PC-3 (cell line): ENCODE measurements around the gene TBX2. TPM values are rescaled to one million over a fixed set of nuclear protein-coding genes. Genes with fewer than 3 reads are reported as not detected.

Experiments used
- ATAC-seq: fragments of 200-7000 bp; cut with Tn5 transposase; 2 replicates; pipeline ENCODE4 v1.9.1; 2020; ENCODE audit warnings: mild to moderate bottlenecking, moderate library complexity
- BruUV-seq: library from RNA; stranded (reverse); fragments of 400-500 nt; replicated peaks from 2 replicates; lab custom pipeline; 2021; lab: Mats Ljungman, UMichigan
- CTCF ChIA-PET: fragments of 300-600 bp; sonication (Branson Sonifier 250); formaldehyde crosslinking; loops from one replicate; lab custom pipeline; 2022; ENCODE audit warnings: antibody characterized with exemption; lab: Charles Lee
- POLR2A ChIA-PET: fragments of 300-600 bp; sonication (Branson Sonifier 250); formaldehyde crosslinking; loops from one replicate; lab custom pipeline; 2022; ENCODE audit warnings: antibody characterized with exemption; ENCODE audit not compliant: unreplicated experiment; lab: Charles Lee
- DNase-seq: peaks from one replicate; pipeline ENCODE4 v3.0.0-alpha.2; 2015
- H2AFZ ChIP-seq: fragments of 300-600 bp; sonication (generic); 2 replicates; pipeline ENCODE4 v1.6.0; 2016; ENCODE audit warnings: antibody characterized with exemption, low read length
- H3F3A ChIP-seq: fragments of 300-600 bp; sonication (generic); one replicate; pipeline ENCODE4 v1.6.0; 2017; ENCODE audit warnings: antibody characterized with exemption, low read length, control low read depth, mild to moderate bottlenecking; ENCODE audit not compliant: unreplicated experiment
- H3K27ac ChIP-seq: fragments of 300-600 bp; sonication (generic); 2 replicates; pipeline ENCODE4 v1.5.1; 2016; ENCODE audit warnings: mild to moderate bottlenecking, low read length
- H3K27me3 ChIP-seq: fragments of 300-600 bp; sonication (generic); 2 replicates; pipeline ENCODE4 v1.6.1; 2016; ENCODE audit warnings: low read length, mixed read lengths
- H3K36me3 ChIP-seq: fragments of 300-600 bp; sonication (generic); 2 replicates; pipeline ENCODE4 v1.6.1; 2016; ENCODE audit warnings: low read depth, mixed run types, low read length, mixed read lengths
- H3K4me1 ChIP-seq: fragments of 300-600 bp; sonication (generic); 2 replicates; pipeline ENCODE4 v1.5.1; 2016; ENCODE audit warnings: low read length; ENCODE audit not compliant: insufficient read depth
- H3K4me2 ChIP-seq: fragments of 300-600 bp; sonication (generic); 2 replicates; pipeline ENCODE4 v1.6.0; 2016; ENCODE audit warnings: low read length
- H3K4me3 ChIP-seq: fragments of 300-600 bp; sonication (generic); 2 replicates; pipeline ENCODE4 v1.5.1; 2016; ENCODE audit warnings: mild to moderate bottlenecking, low read length, mixed read lengths
- H3K79me2 ChIP-seq: fragments of 300-600 bp; sonication (generic); 2 replicates; pipeline ENCODE4 v1.6.1; 2017; ENCODE audit warnings: low read length, mixed read lengths
- H3K9ac ChIP-seq: fragments of 300-600 bp; sonication (generic); 2 replicates; pipeline ENCODE4 v1.6.0; 2016; ENCODE audit warnings: mild to moderate bottlenecking, low read length
- H3K9me2 ChIP-seq: fragments of 300-600 bp; sonication (generic); replicated peaks from 2 replicates; pipeline ENCODE4 v1.6.1; 2016; ENCODE audit warnings: mixed run types, low read length, mixed read lengths
- H3K9me3 ChIP-seq: fragments of 300-600 bp; sonication (generic); 2 replicates; pipeline ENCODE4 v1.6.1; 2016; ENCODE audit warnings: low read length, mixed read lengths
- H4K20me1 ChIP-seq: fragments of 300-600 bp; sonication (generic); 2 replicates; pipeline ENCODE4 v1.6.1; 2016; ENCODE audit warnings: low read length, mixed read lengths
- EZH2 ChIP-seq: fragments of 300-600 bp; sonication (generic); IDR thresholded peaks from one replicate; pipeline ENCODE4 v1.6.1; 2017; ENCODE audit warnings: antibody characterized with exemption, mild to moderate bottlenecking, low read length; ENCODE audit not compliant: unreplicated experiment
- EZH2phosphoT487 ChIP-seq: fragments of 300-600 bp; sonication (generic); IDR thresholded peaks from 2 replicates; pipeline ENCODE4 v1.6.1; 2018; ENCODE audit warnings: mild to moderate bottlenecking, antibody characterized with exemption, low read length, borderline replicate concordance
- intact Hi-C: fragments of 100-400 bp; cut with micrococcal nuclease; formaldehyde crosslinking; loops from 2 replicates; pipeline ENCODE4 v1.9.0; 2023
- total RNA-seq: library from RNA; depleted of rRNA; stranded (reverse); fragments of >200 nt; gene quantifications from 2 replicates; pipeline ENCODE4 v1.2.3, GENCODE V29; 2014
- TF ChIP-seq, protein P1 (sequence below): fragments of 300-600 bp; sonication (generic); conservative IDR thresholded peaks from 2 replicates; pipeline ENCODE4 v1.5.1; 2017; ENCODE audit warnings: antibody characterized with exemption, low read depth, mild to moderate bottlenecking, low read length

TBX2 gene
- total RNA-seq, 1 experiment from 2014 or later = 7.1 TPM

DNA sequence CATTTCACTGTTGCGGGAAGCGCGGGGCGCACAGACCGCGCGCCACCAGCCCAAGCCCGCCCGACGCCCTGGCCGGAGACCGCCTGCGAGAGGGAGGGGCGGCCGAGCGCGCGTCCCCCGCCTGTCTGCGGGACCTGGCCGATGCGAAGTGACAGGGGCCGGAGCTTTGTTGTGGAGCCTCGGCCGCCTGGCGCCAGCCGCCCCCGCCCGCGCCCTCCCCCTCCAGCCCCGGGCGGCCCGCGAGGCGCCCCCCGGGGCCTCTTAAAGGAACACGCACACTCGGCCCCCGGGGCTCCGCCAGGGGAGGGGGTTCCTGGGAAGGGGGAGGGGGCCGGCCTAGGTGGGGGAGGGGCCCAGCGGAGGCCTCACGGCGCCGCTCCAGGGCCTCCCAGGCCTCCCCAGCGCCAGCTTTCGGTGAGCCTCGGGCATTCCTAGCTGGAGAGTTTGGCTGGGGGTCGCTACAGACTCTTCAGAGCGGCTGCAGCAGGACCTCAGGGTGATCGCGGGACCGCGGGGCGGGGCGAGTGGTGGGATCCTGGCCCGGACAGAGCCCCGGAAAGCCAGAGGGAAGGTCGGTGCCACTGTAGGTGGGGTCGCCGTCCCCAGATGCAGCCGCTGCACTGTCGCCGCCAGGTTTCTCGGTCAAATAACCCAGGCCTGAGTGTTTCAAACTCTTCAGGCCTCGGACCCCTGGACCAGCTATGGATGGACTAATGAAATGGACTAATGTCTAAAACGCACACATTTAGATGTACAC lies 2.4 kb upstream of the TBX2 start:
- H3K27ac ChIP-seq = no peak overlapping the region
- no peaks in the 10 kb centered on the region for H3K9me3 ChIP-seq
- H3K4me2 ChIP-seq = peak overlapping the region; percentile 98
- no peak for TF ChIP-seq EZH2phosphoT487
- TF ChIP-seq EZH2 = no peak
- TF ChIP-seq, protein P1, sequence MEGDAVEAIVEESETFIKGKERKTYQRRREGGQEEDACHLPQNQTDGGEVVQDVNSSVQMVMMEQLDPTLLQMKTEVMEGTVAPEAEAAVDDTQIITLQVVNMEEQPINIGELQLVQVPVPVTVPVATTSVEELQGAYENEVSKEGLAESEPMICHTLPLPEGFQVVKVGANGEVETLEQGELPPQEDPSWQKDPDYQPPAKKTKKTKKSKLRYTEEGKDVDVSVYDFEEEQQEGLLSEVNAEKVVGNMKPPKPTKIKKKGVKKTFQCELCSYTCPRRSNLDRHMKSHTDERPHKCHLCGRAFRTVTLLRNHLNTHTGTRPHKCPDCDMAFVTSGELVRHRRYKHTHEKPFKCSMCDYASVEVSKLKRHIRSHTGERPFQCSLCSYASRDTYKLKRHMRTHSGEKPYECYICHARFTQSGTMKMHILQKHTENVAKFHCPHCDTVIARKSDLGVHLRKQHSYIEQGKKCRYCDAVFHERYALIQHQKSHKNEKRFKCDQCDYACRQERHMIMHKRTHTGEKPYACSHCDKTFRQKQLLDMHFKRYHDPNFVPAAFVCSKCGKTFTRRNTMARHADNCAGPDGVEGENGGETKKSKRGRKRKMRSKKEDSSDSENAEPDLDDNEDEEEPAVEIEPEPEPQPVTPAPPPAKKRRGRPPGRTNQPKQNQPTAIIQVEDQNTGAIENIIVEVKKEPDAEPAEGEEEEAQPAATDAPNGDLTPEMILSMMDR = no peak
- H3K4me3 ChIP-seq = peak overlapping the region; percentile 72
- no peaks in the 10 kb centered on the region for H3K9me2 ChIP-seq
- no peaks in the 10 kb centered on the region for H3K27me3 ChIP-seq
- no TSS peak for BruUV-seq
- no peaks in the 10 kb centered on the region for H4K20me1 ChIP-seq
- H3K79me2 ChIP-seq = peaks cover 20% of the 10 kb centered on the region
- H3F3A ChIP-seq = no peaks in the 10 kb centered on the region
- H3K36me3 ChIP-seq = no peaks in the 10 kb centered on the region
- no peak for DNase-seq
- H3K4me1 ChIP-seq = peaks cover 24% of the 10 kb centered on the region
- CTCF ChIA-PET = no interaction called here
- ATAC-seq = no peak
- peak overlapping the region; percentile 90 for H2AFZ ChIP-seq
- intact Hi-C loops = loop anchor here (5.0 kb wide), 1 partner anchor 40 kb away; no protein-coding TSS in a partner anchor
- POLR2A ChIA-PET = no interaction called here
- H3K9ac ChIP-seq = 0 out of 2 replicates have a peak overlapping the region, but pooled peaks have one; percentile 5

DNA sequence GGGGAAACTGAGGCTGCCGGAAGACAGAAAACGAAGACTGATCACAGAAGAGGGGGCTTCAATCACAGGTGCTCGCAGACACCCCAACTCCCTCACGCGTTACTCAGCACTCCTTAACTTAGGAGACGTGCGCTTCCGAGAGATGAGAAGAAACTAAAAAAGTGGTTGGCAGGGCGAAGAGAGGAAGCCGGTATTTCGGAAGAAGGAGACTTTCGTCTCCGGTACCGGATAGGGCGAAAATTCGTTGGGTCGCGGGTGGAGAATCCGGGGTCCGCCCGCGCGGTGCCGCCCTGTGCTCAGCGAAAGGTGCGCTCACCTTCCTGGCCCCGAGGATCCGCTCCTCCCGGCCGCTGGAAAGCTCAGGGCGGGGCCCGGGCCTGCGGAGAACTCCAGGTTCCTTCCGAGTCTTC lies 917 bp upstream of the TBX2 start:
- H3K9ac ChIP-seq = peak overlapping the region; percentile 70
- peaks cover 23% of the 10 kb centered on the region for H3K4me1 ChIP-seq
- CTCF ChIA-PET = no interaction called here
- H3F3A ChIP-seq = no peaks in the 10 kb centered on the region
- POLR2A ChIA-PET = interaction anchor here (0.5 to 0.6 kb wide), 2 partner anchors 170 to 362 kb away, joined by 3 to 6 read pairs; no protein-coding TSS in a partner anchor
- DNase-seq = peak; percentile 35
- peak; percentile 3 for ATAC-seq
- H3K36me3 ChIP-seq = no peaks in the 10 kb centered on the region
- intact Hi-C loops = loop anchor here (2.0 to 5.0 kb wide), 3 partner anchors 41 to 396 kb away; no protein-coding TSS in a partner anchor
- H4K20me1 ChIP-seq = no peaks in the 10 kb centered on the region
- BruUV-seq = no TSS peak
- no peaks in the 10 kb centered on the region for H3K9me3 ChIP-seq
- H2AFZ ChIP-seq = peak overlapping the region; percentile 90
- H3K9me2 ChIP-seq = no peaks in the 10 kb centered on the region
- no peak overlapping the region for H3K27ac ChIP-seq
- peaks cover 20% of the 10 kb centered on the region for H3K79me2 ChIP-seq
- H3K27me3 ChIP-seq = no peaks in the 10 kb centered on the region
- peak overlapping the region; percentile 72 for H3K4me3 ChIP-seq
- TF ChIP-seq, protein P1 = no peak
- TF ChIP-seq EZH2phosphoT487 = no peak
- no peak for TF ChIP-seq EZH2
- peak overlapping the region; percentile 98 for H3K4me2 ChIP-seq
